Progenitor cell of endocrine pancreas (in vitro differentiated cells): ENCODE results near the gene RAB11FIP2. TPM values are rescaled to one million over a fixed set of nuclear protein-coding genes. Genes with fewer than 3 reads are reported as not detected.

Experiments
- DNase-seq: peaks from one replicate; pipeline ENCODE4 v3.0.0; 2021; ENCODE audit warnings: low spot score; ENCODE audit not compliant: unreplicated experiment
- H3K27ac Mint-ChIP-seq: 2 replicates; pipeline ENCODE4 v1.8.0; 2021; ENCODE audit warnings: mild to moderate bottlenecking, moderate library complexity, mixed read lengths
- H3K27me3 Mint-ChIP-seq: 2 replicates; pipeline ENCODE4 v1.8.0; 2021; ENCODE audit warnings: mixed read lengths
- H3K36me3 Mint-ChIP-seq: 2 replicates; pipeline ENCODE4 v1.8.0; 2022; ENCODE audit warnings: mixed read lengths; ENCODE audit not compliant: insufficient read depth
- H3K4me1 Mint-ChIP-seq: 2 replicates; pipeline ENCODE4 v1.8.0; 2021; ENCODE audit warnings: low read depth, mixed read lengths
- H3K4me3 Mint-ChIP-seq: 2 replicates; pipeline ENCODE4 v1.8.0; 2021; ENCODE audit warnings: low read depth, mild to moderate bottlenecking, moderate library complexity, mixed read lengths
- H3K9me3 Mint-ChIP-seq: 2 replicates; pipeline ENCODE4 v1.8.0; 2021; ENCODE audit warnings: low read depth, mixed read lengths
- total RNA-seq: library from RNA; stranded (reverse); gene quantifications from 2 replicates; pipeline ENCODE4 v1.2.1, GENCODE V29; 2021
- TF ChIP-seq, protein P1 (sequence below): fragments of 200-600 bp; sonication (generic); IDR thresholded peaks from one replicate; pipeline ENCODE4 v1.5.0; 2021; ENCODE audit warnings: antibody characterized with exemption, mild to moderate bottlenecking; ENCODE audit not compliant: unreplicated experiment

The RAB11FIP2 gene
- total RNA-seq, 1 donor from 2014 or later, result 17.6 TPM

DNA sequence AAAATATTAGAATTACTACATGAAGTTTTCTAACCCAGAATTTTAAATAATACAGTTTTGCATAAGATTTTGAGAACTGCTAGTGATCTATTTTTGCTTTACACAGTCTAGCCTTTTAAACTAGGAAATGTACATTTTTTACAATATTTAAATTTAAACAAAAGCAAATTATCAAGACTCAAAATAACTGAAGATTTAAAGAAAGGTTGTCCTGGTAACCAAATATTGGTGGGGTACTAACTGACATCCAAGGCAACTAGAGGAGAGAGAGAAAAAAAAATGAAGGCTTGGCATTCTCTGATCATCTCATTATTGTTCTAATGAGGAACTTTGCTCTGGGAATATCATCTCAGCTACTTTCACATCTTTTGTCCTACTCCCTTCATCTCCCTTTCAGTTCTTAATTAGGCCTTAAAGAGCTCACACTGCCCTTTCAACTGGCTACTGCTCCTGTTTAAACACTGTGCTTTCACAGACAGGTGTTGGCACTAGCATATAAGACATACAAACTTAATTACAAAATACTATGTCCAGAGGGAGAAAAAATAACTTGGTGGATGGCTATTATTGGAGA lies 33.7 kb downstream of the RAB11FIP2 start:
- no peaks in the 10 kb centered on the region for H3K9me3 Mint-ChIP-seq
- H3K27ac Mint-ChIP-seq, result no peak overlapping the region
- no peak for DNase-seq

GRCh38 chr10:118007773-118008172 lies 39.0 kb downstream of the RAB11FIP2 start:
- TF ChIP-seq, protein P1, sequence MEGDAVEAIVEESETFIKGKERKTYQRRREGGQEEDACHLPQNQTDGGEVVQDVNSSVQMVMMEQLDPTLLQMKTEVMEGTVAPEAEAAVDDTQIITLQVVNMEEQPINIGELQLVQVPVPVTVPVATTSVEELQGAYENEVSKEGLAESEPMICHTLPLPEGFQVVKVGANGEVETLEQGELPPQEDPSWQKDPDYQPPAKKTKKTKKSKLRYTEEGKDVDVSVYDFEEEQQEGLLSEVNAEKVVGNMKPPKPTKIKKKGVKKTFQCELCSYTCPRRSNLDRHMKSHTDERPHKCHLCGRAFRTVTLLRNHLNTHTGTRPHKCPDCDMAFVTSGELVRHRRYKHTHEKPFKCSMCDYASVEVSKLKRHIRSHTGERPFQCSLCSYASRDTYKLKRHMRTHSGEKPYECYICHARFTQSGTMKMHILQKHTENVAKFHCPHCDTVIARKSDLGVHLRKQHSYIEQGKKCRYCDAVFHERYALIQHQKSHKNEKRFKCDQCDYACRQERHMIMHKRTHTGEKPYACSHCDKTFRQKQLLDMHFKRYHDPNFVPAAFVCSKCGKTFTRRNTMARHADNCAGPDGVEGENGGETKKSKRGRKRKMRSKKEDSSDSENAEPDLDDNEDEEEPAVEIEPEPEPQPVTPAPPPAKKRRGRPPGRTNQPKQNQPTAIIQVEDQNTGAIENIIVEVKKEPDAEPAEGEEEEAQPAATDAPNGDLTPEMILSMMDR, result no peak
- no peak overlapping the region for H3K4me3 Mint-ChIP-seq
- no peaks in the 10 kb centered on the region for H3K4me1 Mint-ChIP-seq
- DNase-seq, result no peak
- no peak overlapping the region for H3K27ac Mint-ChIP-seq
- peaks cover 13% of the 10 kb centered on the region for H3K36me3 Mint-ChIP-seq
- no peaks in the 10 kb centered on the region for H3K27me3 Mint-ChIP-seq
- H3K9me3 Mint-ChIP-seq, result no peaks in the 10 kb centered on the region

More for the DNA sequence above, 33.7 kb downstream of the RAB11FIP2 start:
- Mint-ChIP-seq H3K36me3 (peaks cover 8% of the 10 kb centered on the region), H3K4me1 (peaks cover 10% of the 10 kb centered on the region), H3K27me3 (no peaks in the 10 kb centered on the region), H3K4me3 (no peak overlapping the region)
- TF ChIP-seq, protein P1, result no peak

DNA sequence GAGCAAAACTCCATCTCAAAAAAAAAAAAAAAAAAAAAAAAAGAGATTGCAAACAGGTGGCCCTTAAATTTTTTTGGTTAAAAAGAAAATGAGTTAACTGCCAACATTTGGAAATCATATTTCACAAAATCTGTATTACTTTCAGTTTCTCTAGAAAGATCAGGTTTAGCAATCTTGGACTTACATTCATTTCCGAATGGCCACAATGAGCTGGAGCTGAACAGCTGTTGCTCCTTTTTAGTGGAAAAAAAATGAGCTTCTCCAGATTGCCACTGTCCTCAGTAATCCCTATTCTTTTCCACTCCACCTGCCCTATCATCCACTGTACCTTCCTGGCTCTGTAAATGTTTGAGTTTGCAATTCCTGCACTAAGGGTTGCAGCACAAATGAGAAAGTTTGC lies 43.6 kb downstream of the RAB11FIP2 start:
- no peak for DNase-seq
- TF ChIP-seq, protein P1, result no peak
- H3K4me1 Mint-ChIP-seq, result no peaks in the 10 kb centered on the region
- no peaks in the 10 kb centered on the region for H3K27me3 Mint-ChIP-seq
- no peaks in the 10 kb centered on the region for H3K9me3 Mint-ChIP-seq
- H3K36me3 Mint-ChIP-seq, result peaks cover 9% of the 10 kb centered on the region
- H3K4me3 Mint-ChIP-seq, result no peak overlapping the region
- no peak overlapping the region for H3K27ac Mint-ChIP-seq

DNA sequence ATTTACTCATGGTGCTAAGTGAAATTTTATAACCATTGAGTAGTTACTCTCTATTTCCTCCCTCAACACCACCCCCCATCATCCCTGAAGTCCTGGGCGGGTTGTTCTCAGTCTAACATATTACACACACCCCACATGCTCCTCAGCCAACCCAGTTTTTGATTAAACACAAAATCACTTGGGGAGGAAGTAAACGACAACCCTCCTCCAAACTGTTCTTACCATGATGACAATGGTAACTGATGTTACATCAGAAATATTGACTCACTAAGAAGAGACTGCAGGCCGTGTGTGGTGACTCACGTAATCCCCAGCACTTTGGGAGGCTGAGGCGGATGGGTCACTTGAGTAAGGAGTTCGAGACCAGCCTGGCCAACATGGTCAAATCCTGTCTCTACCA lies 44.2 kb downstream of the RAB11FIP2 start:
- Mint-ChIP-seq H3K4me3 (no peak overlapping the region), H3K27me3 (no peaks in the 10 kb centered on the region), H3K9me3 (no peaks in the 10 kb centered on the region), H3K27ac (no peak overlapping the region), H3K36me3 (peaks cover 8% of the 10 kb centered on the region), H3K4me1 (no peaks in the 10 kb centered on the region)
- TF ChIP-seq, protein P1, result no peak
- no peak for DNase-seq

GRCh38 chr10:117997673-117998072 lies 49.1 kb downstream of the RAB11FIP2 start:
- Mint-ChIP-seq H3K4me1 (no peaks in the 10 kb centered on the region), H3K36me3 (peaks cover 5% of the 10 kb centered on the region), H3K27ac (no peak overlapping the region), H3K27me3 (no peaks in the 10 kb centered on the region), H3K4me3 (no peak overlapping the region), H3K9me3 (no peaks in the 10 kb centered on the region)
- no peak for DNase-seq
- TF ChIP-seq, protein P1, result no peak
